Body of pancreas (tissue), 4 donors: ENCODE measurements around the gene ASTN2. TPM values are rescaled to one million over a fixed set of nuclear protein-coding genes. Genes with fewer than 3 reads are reported as not detected.

Experiments used
- ATAC-seq: fragments of 150-250 bp; one replicate; pipeline ENCODE4 v1.9.1; 2016
- DNase-seq, 4 donors: peaks; one replicate each; pipeline ENCODE4 v3.0.0-alpha.2; 2019
- H3K27ac ChIP-seq, 4 donors: fragments of 200-600 bp; sonication (generic); 1 replicate in 3 of 4; 2 replicates in 1 of 4; pipeline versions ENCODE4 v1.5.1 to v1.6.1; 2016 to 2019; ENCODE audit warnings: mild to moderate bottlenecking in 1 of 4, mixed read lengths in 1 of 4, moderate library complexity in 1 of 4
- H3K27me3 ChIP-seq, 2 donors: fragments of 200-600 bp; sonication (generic); one replicate each; pipeline ENCODE4 v1.6.0; 2016; ENCODE audit warnings: mild to moderate bottlenecking in 1 of 2
- H3K36me3 ChIP-seq, 2 donors: fragments of 200-600 bp; sonication (generic); replicated peaks in 1 of 2; 2 replicates each; pipeline ENCODE4 v1.5.1; 2016; ENCODE audit warnings: low read depth in 2 of 2; ENCODE audit not compliant: insufficient read depth in 1 of 2
- H3K4me1 ChIP-seq: fragments of 200-600 bp; sonication (generic); one replicate; pipeline ENCODE4 v1.6.0; 2016
- H3K4me3 ChIP-seq, 2 donors: fragments of 200-600 bp; sonication (generic); 1 replicate in 1 of 2; 2 replicates in 1 of 2; pipeline ENCODE4 v1.5.1; 2016 to 2019
- H3K9me3 ChIP-seq, 3 donors: fragments of 200-600 bp; sonication (generic); 1 replicate in 2 of 3; 2 replicates in 1 of 3; pipeline ENCODE4 v1.5.1; 2016
- CTCF ChIP-seq, 7 experiments: fragments of 450-650 bp in 4 of 7; fragments of 200-600 bp in 3 of 7; sonication (generic) in 3 of 7; IDR thresholded peaks; one replicate each; pipeline ENCODE4 v1.5.1; 2016 to 2019; ENCODE audit warnings: antibody characterized with exemption in 7 of 7
- POLR2A ChIP-seq, 3 donors: fragments of 450-650 bp; IDR thresholded peaks; one replicate each; pipeline ENCODE4 v1.6.1; 2016; ENCODE audit warnings: antibody characterized with exemption in 3 of 3, mild to moderate bottlenecking in 2 of 3
- WGBS, 2 donors: methylation state at CpG; one replicate each; pipeline ENCODE4 v1.1.5; 2017; 5-methylcytosine and 5-hydroxymethylcytosine counted together
- intact Hi-C: fragments of 100-400 bp; cut with DNase I; formaldehyde crosslinking; loops from one replicate; pipeline ENCODE4 v1.15.1; 2023
- total RNA-seq, 2 donors: library from RNA; depleted of rRNA; stranded (reverse); fragments of >200 nt; gene quantifications; one replicate each; pipeline ENCODE4 v1.1.0, GENCODE V29; 2016

The ASTN2 gene
- total RNA-seq, 2 donors from 2014 or later = 8.2 to 9.6 TPM

- Histone ChIP-seq H3K4me1 (no peaks in the 10 kb centered on the region), H3K27me3 (no peaks in the 10 kb centered on the region), H3K27ac (no peak overlapping the region), H3K4me3 (no peak overlapping the region), H3K36me3 (no peaks in the 10 kb centered on the region), H3K9me3 (no peaks in the 10 kb centered on the region)
- DNase-seq = no peak
- TF ChIP-seq POLR2A (IDR thresholded peaks at IDR 0.05) (no peak), CTCF (IDR thresholded peaks at IDR 0.05) (no peak)
- intact Hi-C loops = no loop called here
- ATAC-seq = no peak
Observed at GRCh38 chr9:116998305-116998704, 416.6 kb downstream of the ASTN2 start.

- no peaks in the 10 kb centered on the region for H3K9me3 ChIP-seq
- 65 to 76% methylated on average over 2 of the region's 2 CpGs for WGBS, 2 donors
- DNase-seq (no peak), ATAC-seq (no peak)
- no peak overlapping the region for H3K27ac ChIP-seq
- no peaks in the 10 kb centered on the region for H3K27me3 ChIP-seq
- intact Hi-C loops = no loop called here
- H3K4me1 ChIP-seq = no peaks in the 10 kb centered on the region
- TF ChIP-seq CTCF (IDR thresholded peaks at IDR 0.05) (no peak), POLR2A (IDR thresholded peaks at IDR 0.05) (no peak)
- no peaks in the 10 kb centered on the region for H3K36me3 ChIP-seq
- H3K4me3 ChIP-seq = no peak overlapping the region
Observed at GRCh38 chr9:116992865-116993264, 422.0 kb downstream of the ASTN2 start.

GRCh38 chr9:116991051-116991450, 423.8 kb downstream of the ASTN2 start:
- no peaks in the 10 kb centered on the region for H3K36me3 ChIP-seq
- TF ChIP-seq CTCF (IDR thresholded peaks at IDR 0.05) (no peak), POLR2A (IDR thresholded peaks at IDR 0.05) (no peak)
- no peaks in the 10 kb centered on the region for H3K4me1 ChIP-seq
- 67 to 86% methylated on average over 2 of the region's 2 CpGs for WGBS, 2 donors
- intact Hi-C loops = no loop called here
- H3K9me3 ChIP-seq = no peaks in the 10 kb centered on the region
- H3K4me3 ChIP-seq = no peak overlapping the region
- H3K27me3 ChIP-seq = no peaks in the 10 kb centered on the region
- DNase-seq (no peak), ATAC-seq (no peak)
- H3K27ac ChIP-seq = no peak overlapping the region

GRCh38 chr9:116990592-116990991, 424.3 kb downstream of the ASTN2 start:
- H3K27me3 ChIP-seq = no peaks in the 10 kb centered on the region
- H3K27ac ChIP-seq = no peak overlapping the region
- WGBS, 2 donors = 39 to 52% methylated on average over 1 of the region's 1 CpG
- intact Hi-C loops = no loop called here
- no peaks in the 10 kb centered on the region for H3K36me3 ChIP-seq
- no peaks in the 10 kb centered on the region for H3K4me1 ChIP-seq
- no peaks in the 10 kb centered on the region for H3K9me3 ChIP-seq
- H3K4me3 ChIP-seq = no peak overlapping the region
- TF ChIP-seq POLR2A (IDR thresholded peaks at IDR 0.05) (no peak), CTCF (IDR thresholded peaks at IDR 0.05) (no peak)
- ATAC-seq (no peak), DNase-seq (no peak)

GRCh38 chr9:116987721-116988485, 427.0 kb downstream of the ASTN2 start:
- no peak for TF ChIP-seq POLR2A (IDR thresholded peaks at IDR 0.05)
- Histone ChIP-seq H3K4me3 (no peak overlapping the region), H3K27ac (no peak overlapping the region), H3K9me3 (no peaks in the 10 kb centered on the region), H3K36me3 (no peaks in the 10 kb centered on the region), H3K4me1 (no peaks in the 10 kb centered on the region), H3K27me3 (no peaks in the 10 kb centered on the region)
- no peak for DNase-seq
- no peak for ATAC-seq
- intact Hi-C loops = no loop called here
- WGBS, 2 donors = 61 to 76% methylated on average over 5 of the region's 5 CpGs
